SK-N-SH treated with all-trans-retinoic acid at 6 μM for 48 hours (cell line): ENCODE results near the gene OR6C65.
"Not testable (repeated sequence)": the region's sequence is repeated elsewhere in the genome, so short reads cannot be mapped to it uniquely, and the experiment has no call there.

Experiments
- ARNTL ChIP-seq: fragments of 450-650 bp; formaldehyde crosslinking; IDR thresholded peaks from 2 replicates; pipeline ENCODE4 v1.5.0; 2020; ENCODE audit warnings: low read depth, mild to moderate bottlenecking, moderate library complexity, borderline replicate concordance
- RARB ChIP-seq: fragments of 250-450 bp; sonication (Bioruptor Pico); IDR thresholded peaks from 2 replicates; pipeline ENCODE4 v1.8.0; 2021; ENCODE audit warnings: mild to moderate bottlenecking, moderate library complexity
- ZFP30 ChIP-seq: fragments of 450-650 bp; formaldehyde crosslinking; IDR thresholded peaks from 2 replicates; pipeline ENCODE4 v1.5.0; 2022; ENCODE audit warnings: mild to moderate bottlenecking, moderate library complexity

DNA sequence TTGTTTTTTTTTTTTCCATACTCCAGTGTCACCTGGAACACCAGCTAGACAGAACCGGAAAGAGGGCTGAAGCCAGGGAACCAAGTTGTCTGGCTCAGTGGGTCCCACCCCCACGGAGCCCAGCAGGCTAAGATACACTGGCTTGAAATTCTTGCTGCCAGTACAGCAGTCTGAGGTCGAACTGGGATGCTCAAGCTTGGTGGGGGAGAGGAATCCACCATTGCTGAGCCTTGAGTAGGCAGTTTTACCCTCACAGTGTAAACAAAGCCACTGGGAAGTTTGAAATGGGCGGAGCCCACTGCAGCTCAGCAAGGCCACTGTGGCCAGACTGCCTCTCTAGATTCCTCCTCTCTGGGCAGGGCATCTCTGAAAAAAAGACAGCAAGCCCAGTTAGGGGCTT, 45.0 kb upstream of the OR6C65 start:
- not testable (repeated sequence) for TF ChIP-seq ARNTL; RARB (CRISPR knock-in tag); ZFP30 (CRISPR knock-in tag)
